Measurements from ENCODE around the gene IQGAP3. TPM values are rescaled to one million over a fixed set of nuclear protein-coding genes. Genes with fewer than 3 reads are reported as not detected.
A peak's percentile ranks its signal among the peaks of the same experiment; 100 is the strongest.

IQGAP3 gene
- total RNA-seq, 1 experiment from 2014 or later = 93.6 TPM

DNA sequence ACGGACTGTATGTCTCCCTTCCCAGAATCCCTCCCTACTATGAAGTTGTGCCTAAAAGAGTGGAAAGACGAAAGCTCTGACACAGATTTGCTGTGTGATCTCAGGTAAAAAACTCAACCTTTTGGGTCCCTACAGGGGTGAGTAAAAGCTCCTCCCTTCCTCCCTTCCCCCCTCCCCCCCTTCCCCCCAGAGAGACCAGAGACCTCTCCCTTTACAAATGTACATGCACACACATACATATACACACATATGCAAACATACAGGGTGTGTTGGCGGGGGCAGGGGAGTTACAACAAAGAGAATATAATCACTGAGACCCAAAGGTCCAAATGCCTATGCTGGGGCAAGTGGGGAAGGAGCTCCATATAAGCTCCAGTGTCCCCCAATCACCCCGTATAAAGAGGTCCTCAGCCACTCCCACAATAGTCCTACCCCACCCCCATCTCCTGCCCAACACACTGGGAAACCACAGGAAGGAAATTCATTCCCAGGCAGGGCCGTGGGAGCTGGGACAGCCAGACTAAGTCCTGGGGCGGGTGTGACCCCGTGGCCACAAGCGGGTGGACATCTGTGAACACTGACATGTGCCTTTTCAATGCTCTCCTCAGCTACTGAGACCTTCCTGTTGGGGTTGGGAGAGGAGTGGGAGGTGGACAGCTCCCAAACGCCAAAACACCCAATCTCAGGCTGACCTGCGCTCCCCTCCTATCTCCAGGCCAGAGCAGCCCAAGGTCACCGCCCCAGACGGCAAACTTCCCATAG, 73.8 kb downstream of the IQGAP3 start:
- intact Hi-C loops (cut with micrococcal nuclease; ENCODE audit: unreplicated experiment) = loop anchor here (2.0 kb wide), 1 partner anchor 28 kb away; no protein-coding TSS in a partner anchor
- BruUV-seq (replicated peaks) = no TSS peak
- peak; percentile 41 for DNase-seq
- Mint-ChIP-seq H3K27ac (ENCODE audit: unreplicated experiment) (peak overlapping the region; percentile 29), H3K4me1 (ENCODE audit: low read depth, unreplicated experiment) (peaks cover 52% of the 10 kb centered on the region), H3K36me3 (ENCODE audit: insufficient read depth, unreplicated experiment) (peaks cover 75% of the 10 kb centered on the region), H3K9me3 (ENCODE audit: low read depth, unreplicated experiment) (no peaks in the 10 kb centered on the region), H3K27me3 (ENCODE audit: unreplicated experiment) (no peaks in the 10 kb centered on the region), H3K4me3 (ENCODE audit: low read depth, unreplicated experiment) (peak overlapping the region; percentile 88)
- no peak for TF ChIP-seq CTCF (IDR thresholded peaks at IDR 0.05; ENCODE audit: unreplicated experiment)
- CTCF ChIA-PET = interaction anchor here (0.6 to 3.8 kb wide), 7 partner anchors 14 to 1839 kb away, joined by 3 to 36 read pairs (median 5); no protein-coding TSS in a partner anchor

DNA sequence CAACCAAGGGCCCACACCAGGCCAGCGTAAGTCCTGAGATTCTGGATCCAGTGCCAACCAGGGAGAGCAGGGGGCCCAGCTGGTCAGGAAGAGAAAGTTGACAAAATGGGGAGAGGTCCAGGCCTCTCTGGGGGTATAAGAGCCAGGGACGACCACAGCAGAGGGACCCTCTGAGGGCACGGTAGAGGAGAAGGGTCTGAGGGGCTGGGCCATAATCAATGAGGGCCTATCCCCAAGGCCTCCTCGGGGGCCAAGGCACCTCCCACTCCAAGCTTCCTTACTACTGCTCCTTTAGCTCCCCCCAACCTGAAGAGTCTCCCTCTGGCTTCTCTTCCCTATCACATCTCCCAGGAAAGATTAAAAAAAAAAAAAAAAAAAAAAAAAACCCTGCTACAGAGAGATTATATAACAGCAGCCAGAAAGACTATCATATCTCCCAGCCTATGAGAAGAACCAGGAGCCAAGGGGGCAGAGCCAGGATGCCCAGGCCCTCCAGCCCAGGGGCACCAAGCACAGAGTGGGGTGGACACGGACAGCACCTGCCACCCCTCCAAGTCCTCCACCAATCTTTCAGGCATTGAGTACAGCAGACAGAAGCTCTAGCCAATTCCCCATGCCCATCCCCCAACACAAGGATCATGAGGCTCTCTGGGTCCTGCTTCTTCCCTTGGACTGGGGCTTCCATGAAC, 74.5 kb downstream of the IQGAP3 start:
- intact Hi-C loops (cut with micrococcal nuclease; ENCODE audit: unreplicated experiment) = loop anchor here (2.0 kb wide), 1 partner anchor 27 kb away; no protein-coding TSS in a partner anchor
- BruUV-seq (replicated peaks) = TSS peak; percentile 2
- CTCF ChIA-PET = interaction anchor here (0.6 to 3.8 kb wide), 6 partner anchors 14 to 112 kb away, joined by 3 to 36 read pairs (median 6); no protein-coding TSS in a partner anchor
- Mint-ChIP-seq H3K4me3 (ENCODE audit: low read depth, unreplicated experiment) (peak overlapping the region; percentile 88), H3K36me3 (ENCODE audit: insufficient read depth, unreplicated experiment) (peaks cover 69% of the 10 kb centered on the region), H3K9me3 (ENCODE audit: low read depth, unreplicated experiment) (no peaks in the 10 kb centered on the region), H3K27me3 (ENCODE audit: unreplicated experiment) (no peaks in the 10 kb centered on the region), H3K4me1 (ENCODE audit: low read depth, unreplicated experiment) (peaks cover 45% of the 10 kb centered on the region), H3K27ac (ENCODE audit: unreplicated experiment) (no peak overlapping the region)
- no peak for TF ChIP-seq CTCF (IDR thresholded peaks at IDR 0.05; ENCODE audit: unreplicated experiment)
- DNase-seq = no peak

DNA sequence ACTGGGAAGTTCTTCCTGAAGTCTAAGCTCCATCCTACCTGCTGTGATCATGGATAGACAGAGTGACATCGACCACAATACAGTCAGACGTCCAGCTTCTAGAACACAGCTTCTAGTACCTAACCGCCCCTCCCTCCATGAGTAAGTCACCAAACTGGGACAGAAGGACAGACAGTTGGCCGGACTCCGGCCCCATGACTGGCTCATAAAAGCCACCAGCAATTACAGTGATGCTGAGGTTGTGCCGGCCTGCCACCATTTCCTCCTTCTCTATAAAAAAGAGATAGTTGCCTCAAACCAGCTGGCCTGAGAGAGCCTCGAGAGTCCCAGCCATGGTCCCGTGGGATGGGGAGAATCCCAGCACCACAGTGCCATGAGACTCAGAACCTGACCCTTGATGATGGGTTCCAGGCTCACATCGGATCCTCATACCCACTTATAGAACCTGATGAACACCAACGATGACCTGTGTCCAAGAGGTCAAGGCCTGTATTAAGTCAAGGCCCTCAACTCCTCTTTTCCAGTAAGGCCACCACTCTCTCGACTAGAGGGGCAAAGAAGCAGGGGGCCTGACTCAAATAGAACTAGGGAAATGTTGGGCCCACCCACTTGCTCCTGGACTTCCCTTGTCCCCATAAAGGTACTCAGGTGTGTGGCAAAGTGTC, 75.2 kb downstream of the IQGAP3 start:
- CTCF ChIA-PET = no interaction called here
- no TSS peak for BruUV-seq (replicated peaks)
- H3K4me3 Mint-ChIP-seq (ENCODE audit: low read depth, unreplicated experiment) = peak overlapping the region; percentile 88
- peaks cover 38% of the 10 kb centered on the region for H3K4me1 Mint-ChIP-seq (ENCODE audit: low read depth, unreplicated experiment)
- H3K36me3 Mint-ChIP-seq (ENCODE audit: insufficient read depth, unreplicated experiment) = peaks cover 62% of the 10 kb centered on the region
- TF ChIP-seq CTCF (IDR thresholded peaks at IDR 0.05; ENCODE audit: unreplicated experiment) = no peak
- DNase-seq = no peak
- H3K9me3 Mint-ChIP-seq (ENCODE audit: low read depth, unreplicated experiment) = no peaks in the 10 kb centered on the region
- intact Hi-C loops (cut with micrococcal nuclease; ENCODE audit: unreplicated experiment) = no loop called here
- no peaks in the 10 kb centered on the region for H3K27me3 Mint-ChIP-seq (ENCODE audit: unreplicated experiment)
- no peak overlapping the region for H3K27ac Mint-ChIP-seq (ENCODE audit: unreplicated experiment)

GRCh38 chr1:156496211-156496761, 76.1 kb downstream of the IQGAP3 start:
- Mint-ChIP-seq H3K27ac (ENCODE audit: unreplicated experiment) (no peak overlapping the region), H3K9me3 (ENCODE audit: low read depth, unreplicated experiment) (no peaks in the 10 kb centered on the region), H3K4me3 (ENCODE audit: low read depth, unreplicated experiment) (no peak overlapping the region), H3K27me3 (ENCODE audit: unreplicated experiment) (no peaks in the 10 kb centered on the region), H3K4me1 (ENCODE audit: low read depth, unreplicated experiment) (peaks cover 36% of the 10 kb centered on the region), H3K36me3 (ENCODE audit: insufficient read depth, unreplicated experiment) (peaks cover 55% of the 10 kb centered on the region)
- intact Hi-C loops (cut with micrococcal nuclease; ENCODE audit: unreplicated experiment) = no loop called here
- DNase-seq = no peak
- BruUV-seq (replicated peaks) = no TSS peak
- CTCF ChIA-PET = no interaction called here
- TF ChIP-seq CTCF (IDR thresholded peaks at IDR 0.05; ENCODE audit: unreplicated experiment) = no peak

Data from Calu3 (cell line).